ENCODE measurements around the gene MYH9. TPM values are rescaled to one million over a fixed set of nuclear protein-coding genes. Genes with fewer than 3 reads are reported as not detected.

The MYH9 gene
- total RNA-seq, 2 experiments from 2014 or later: 901 to 925 TPM

GRCh38 chr22:36294801-36295200, 93.0 kb downstream of the MYH9 start:
- Mint-ChIP-seq H3K4me1 (ENCODE audit: low read depth) (peaks cover 24% of the 10 kb centered on the region), H3K4me3 (no peak overlapping the region), H3K27me3 (no peaks in the 10 kb centered on the region), H3K27ac (peak overlapping the region; percentile 74), H3K36me3 (ENCODE audit: low read depth) (peaks cover 96% of the 10 kb centered on the region), H3K9me3 (no peaks in the 10 kb centered on the region)
- peaks cover 52% of the 10 kb centered on the region for H3K4me1 ChIP-seq (ENCODE audit: insufficient read depth, low read length)
- peaks cover 0 to 20% of the 10 kb centered on the region in 2 experiments for H3K9me3 ChIP-seq (ENCODE audit: control insufficient read depth in 1 of 2, insufficient read depth in 1 of 2, low read length in 2 of 2)
- intact Hi-C loops (cut with DNase I, micrococcal nuclease): no loop called here
- peaks cover 86% of the 10 kb centered on the region for H3K36me3 ChIP-seq (ENCODE audit: insufficient read depth, low read length)
- no peak overlapping the region for H3K27ac ChIP-seq (ENCODE audit: low read depth in 1 of 2, low read length in 2 of 2)
- no peak for ATAC-seq (ENCODE audit: poor library complexity)
- TF ChIP-seq CTCF (IDR thresholded peaks at IDR 0.05): no peak
- H3K27me3 ChIP-seq (ENCODE audit: control insufficient read depth in 1 of 2, insufficient read depth in 2 of 2, low read length in 2 of 2): no peaks in the 10 kb centered on the region
- no peak for DNase-seq
- CTCF ChIA-PET: interaction anchor here (1.9 kb wide), 1 partner anchor 9 kb away, joined by 7 read pairs; no protein-coding TSS in a partner anchor
- POLR2A ChIA-PET: no interaction called here
- H3K4me3 ChIP-seq (ENCODE audit: low read length): no peak overlapping the region

- Histone ChIP-seq H3K27ac (ENCODE audit: low read depth in 1 of 2, low read length in 2 of 2) (no peak overlapping the region), H3K9me3 (ENCODE audit: control insufficient read depth in 1 of 2, insufficient read depth in 1 of 2, low read length in 2 of 2) (peaks cover 0 to 20% of the 10 kb centered on the region in 2 experiments), H3K27me3 (ENCODE audit: control insufficient read depth in 1 of 2, insufficient read depth in 2 of 2, low read length in 2 of 2) (no peaks in the 10 kb centered on the region), H3K4me1 (ENCODE audit: insufficient read depth, low read length) (peaks cover 57% of the 10 kb centered on the region), H3K36me3 (ENCODE audit: insufficient read depth, low read length) (peaks cover 86% of the 10 kb centered on the region), H3K4me3 (ENCODE audit: low read length) (no peak overlapping the region)
- H3K4me1 Mint-ChIP-seq (ENCODE audit: low read depth): peaks cover 29% of the 10 kb centered on the region
- ChIA-PET CTCF (interaction anchor here (1.4 to 1.9 kb wide), 2 partner anchors 8 to 176 kb away, joined by 5 to 7 read pairs; no protein-coding TSS in a partner anchor), POLR2A (no interaction called here)
- peaks cover 96% of the 10 kb centered on the region for H3K36me3 Mint-ChIP-seq (ENCODE audit: low read depth)
- H3K9me3 Mint-ChIP-seq: no peaks in the 10 kb centered on the region
- peak overlapping the region; percentile 74 for H3K27ac Mint-ChIP-seq
- H3K27me3 Mint-ChIP-seq: no peaks in the 10 kb centered on the region
- TF ChIP-seq CTCF (IDR thresholded peaks at IDR 0.05): no peak
- DNase-seq: no peak
- ATAC-seq (ENCODE audit: poor library complexity): no peak
- intact Hi-C loops (cut with DNase I, micrococcal nuclease): no loop called here
- peak overlapping the region; percentile 20 for H3K4me3 Mint-ChIP-seq
These were observed 93.5 kb downstream of the MYH9 start for GRCh38 chr22:36294293-36294620.

GRCh38 chr22:36293606-36294292, 94.0 kb downstream of the MYH9 start:
- DNase-seq: no peak
- H3K9me3 ChIP-seq (ENCODE audit: control insufficient read depth in 1 of 2, insufficient read depth in 1 of 2, low read length in 2 of 2): peaks cover 0 to 20% of the 10 kb centered on the region in 2 experiments
- intact Hi-C loops (cut with DNase I, micrococcal nuclease): no loop called here
- ATAC-seq (ENCODE audit: poor library complexity): no peak
- H3K27me3 ChIP-seq (ENCODE audit: control insufficient read depth in 1 of 2, insufficient read depth in 2 of 2, low read length in 2 of 2): no peaks in the 10 kb centered on the region
- Mint-ChIP-seq H3K36me3 (ENCODE audit: low read depth) (peaks cover 96% of the 10 kb centered on the region), H3K9me3 (no peaks in the 10 kb centered on the region), H3K27ac (peak overlapping the region; percentile 74), H3K4me3 (peak overlapping the region; percentile 20), H3K4me1 (ENCODE audit: low read depth) (peaks cover 34% of the 10 kb centered on the region), H3K27me3 (no peaks in the 10 kb centered on the region)
- H3K4me1 ChIP-seq (ENCODE audit: insufficient read depth, low read length): peaks cover 62% of the 10 kb centered on the region
- peaks cover 86% of the 10 kb centered on the region for H3K36me3 ChIP-seq (ENCODE audit: insufficient read depth, low read length)
- ChIA-PET POLR2A (interaction anchor here (0.9 kb wide), 1 partner anchor 161 kb away, joined by 3 read pairs; no protein-coding TSS in a partner anchor), CTCF (interaction anchor here (1.4 to 1.9 kb wide), 2 partner anchors 8 to 177 kb away, joined by 5 to 7 read pairs; no protein-coding TSS in a partner anchor)
- no peak overlapping the region for H3K4me3 ChIP-seq (ENCODE audit: low read length)
- no peak overlapping the region for H3K27ac ChIP-seq (ENCODE audit: low read depth in 1 of 2, low read length in 2 of 2)
- no peak for TF ChIP-seq CTCF (IDR thresholded peaks at IDR 0.05)
